ENCODE results near the gene RUSC1. TPM values are rescaled to one million over a fixed set of nuclear protein-coding genes. Genes with fewer than 3 reads are reported as not detected.

The RUSC1 gene
- total RNA-seq, 1 experiment from 2014 or later, result 66.9 TPM

GRCh38 chr1:155323729-155324036, 3.0 kb downstream of the RUSC1 start:
- no peak overlapping the region for H4K8ac ChIP-seq (replicated peaks; ENCODE audit: insufficient read length, low read depth, low read length)
- no peaks in the 10 kb centered on the region for H3K79me2 ChIP-seq (ENCODE audit: insufficient read depth, low read length)
- Mint-ChIP-seq H3K36me3 (ENCODE audit: insufficient read depth in 1 of 3, low read depth in 3 of 3) (peaks cover 5 to 41% (median 35%) of the 10 kb centered on the region in 3 experiments; a peak in 6 of 7 replicates), H3K4me1 (peaks cover 40 to 42% of the 10 kb centered on the region in 2 experiments), H3K4me3 (peak overlapping the region; percentile 93 to 96), H3K27me3 (ENCODE audit: low read depth) (no peaks in the 10 kb centered on the region; the same call in none of the 2 replicates), H3K9me3 (no peaks in the 10 kb centered on the region), H3K27ac (peak overlapping the region in 2 of 3 experiments; percentile 59 to 70; a peak in 3 of 7 replicates)
- peaks cover 2% of the 10 kb centered on the region; the same call in 1 of the 2 replicates for H3K4me1 ChIP-seq (ENCODE audit: insufficient read depth, low read length)
- H2BK20ac ChIP-seq (ENCODE audit: low read depth, low read length, poor library complexity, severe bottlenecking), result no peak overlapping the region
- H4K20me1 ChIP-seq (ENCODE audit: control insufficient read depth, insufficient read depth, insufficient read length), result no peaks in the 10 kb centered on the region
- H3K18ac ChIP-seq (ENCODE audit: insufficient read length, low read depth, low read length), result peak overlapping the region; percentile 33
- no peak overlapping the region for H2AK5ac ChIP-seq (ENCODE audit: insufficient read length, low read length)
- no CpG with 5 or more reads among the region's 29 CpGs for WGBS (ENCODE audit: extremely low coverage, insufficient read length, low lambda C conversion rate)
- no peak overlapping the region for H3K23ac ChIP-seq (ENCODE audit: insufficient read length, low read depth, low read length)
- no peak overlapping the region for H3K14ac ChIP-seq (ENCODE audit: insufficient read depth, low read length)
- no peak overlapping the region for H4K5ac ChIP-seq (ENCODE audit: insufficient read length, low read depth, low read length)
- no peaks in the 10 kb centered on the region for H3K9me3 ChIP-seq (ENCODE audit: control insufficient read depth, low read depth, low read length)
- H4K91ac ChIP-seq (ENCODE audit: insufficient read length, low read depth, low read length), result no peak overlapping the region
- DNase-seq, result peak; percentile 89
- peaks cover 31% of the 10 kb centered on the region for H3K23me2 ChIP-seq (ENCODE audit: insufficient read length, low read depth, low read length, poor library complexity, severe bottlenecking)
- no peak overlapping the region for H3T11ph ChIP-seq (ENCODE audit: low read length)
- H3K27ac ChIP-seq (ENCODE audit: insufficient read length, low read depth, low read length), result no peak overlapping the region
- no peaks in the 10 kb centered on the region for H3K79me1 ChIP-seq (ENCODE audit: insufficient read depth, low read depth, low read length, poor library complexity, severe bottlenecking)
- H3K27me3 ChIP-seq (ENCODE audit: insufficient read depth, low read length), result no peaks in the 10 kb centered on the region
- H2BK15ac ChIP-seq (ENCODE audit: low read depth, low read length), result no peak overlapping the region
- H2BK5ac ChIP-seq (ENCODE audit: insufficient read length, low read length), result no peak overlapping the region
- H3K4me2 ChIP-seq (ENCODE audit: insufficient read depth, insufficient read length, low read length), result peak overlapping the region; percentile 68
- H3K9ac ChIP-seq (ENCODE audit: extremely low read depth, insufficient read length, low read length), result peak overlapping the region; percentile 39
- no peak for TF ChIP-seq CTCF (conservative IDR thresholded peaks at IDR 0.05)
- H3K4ac ChIP-seq (ENCODE audit: low read depth, low read length), result no peak overlapping the region
- H3K56ac ChIP-seq (ENCODE audit: insufficient read length, low read depth, low read length), result no peak overlapping the region
- no peak overlapping the region for H2AFZ ChIP-seq (ENCODE audit: low read length)
- no peak overlapping the region for H2BK12ac ChIP-seq (ENCODE audit: insufficient read length, low read depth, low read length)
- no peak overlapping the region for H2BK120ac ChIP-seq (ENCODE audit: low read depth, low read length, poor library complexity, severe bottlenecking)
